A673 (cell line): ENCODE measurements around the gene ASTL.

Experiments used
- EZH2 ChIP-seq: fragments of 200-600 bp; sonication (generic); IDR thresholded peaks from 2 replicates; pipeline ENCODE4 v1.6.1; 2017; ENCODE audit warnings: borderline replicate concordance, low read depth, mild to moderate bottlenecking, mixed read lengths, antibody characterized with exemption, low read length; ENCODE audit not compliant: poor library complexity, severe bottlenecking
- TF ChIP-seq, protein P1 (sequence below): fragments of 300-800, 200-600 bp; sonication (generic); conservative IDR thresholded peaks from 2 replicates; pipeline ENCODE4 v1.5.1; 2017; ENCODE audit warnings: low read depth, mild to moderate bottlenecking, antibody characterized with exemption, low read length, moderate library complexity, mixed read lengths

GRCh38 chr2:96099861-96100798, 38.2 kb downstream of the ASTL start:
- TF ChIP-seq, protein P1, sequence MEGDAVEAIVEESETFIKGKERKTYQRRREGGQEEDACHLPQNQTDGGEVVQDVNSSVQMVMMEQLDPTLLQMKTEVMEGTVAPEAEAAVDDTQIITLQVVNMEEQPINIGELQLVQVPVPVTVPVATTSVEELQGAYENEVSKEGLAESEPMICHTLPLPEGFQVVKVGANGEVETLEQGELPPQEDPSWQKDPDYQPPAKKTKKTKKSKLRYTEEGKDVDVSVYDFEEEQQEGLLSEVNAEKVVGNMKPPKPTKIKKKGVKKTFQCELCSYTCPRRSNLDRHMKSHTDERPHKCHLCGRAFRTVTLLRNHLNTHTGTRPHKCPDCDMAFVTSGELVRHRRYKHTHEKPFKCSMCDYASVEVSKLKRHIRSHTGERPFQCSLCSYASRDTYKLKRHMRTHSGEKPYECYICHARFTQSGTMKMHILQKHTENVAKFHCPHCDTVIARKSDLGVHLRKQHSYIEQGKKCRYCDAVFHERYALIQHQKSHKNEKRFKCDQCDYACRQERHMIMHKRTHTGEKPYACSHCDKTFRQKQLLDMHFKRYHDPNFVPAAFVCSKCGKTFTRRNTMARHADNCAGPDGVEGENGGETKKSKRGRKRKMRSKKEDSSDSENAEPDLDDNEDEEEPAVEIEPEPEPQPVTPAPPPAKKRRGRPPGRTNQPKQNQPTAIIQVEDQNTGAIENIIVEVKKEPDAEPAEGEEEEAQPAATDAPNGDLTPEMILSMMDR = no peak
- no peak for TF ChIP-seq EZH2
